HepG2 (cell line): ENCODE data around the gene PDPK1. TPM values are rescaled to one million over a fixed set of nuclear protein-coding genes. Genes with fewer than 3 reads are reported as not detected.

Experiments used
- ATAC-seq: fragments of 200-7000 bp; cut with Tn5 transposase; 3 replicates; pipeline ENCODE4 v1.9.1; 2020; ENCODE audit warnings: mild to moderate bottlenecking, moderate library complexity
- BruUV-seq: library from RNA; stranded (reverse); fragments of 400-500 nt; replicated peaks from 2 replicates; lab custom pipeline; 2021; lab: Mats Ljungman, UMichigan
- CTCF ChIA-PET: fragments of 300-600 bp; formaldehyde crosslinking; extraction: SDS; loops from one replicate; lab custom pipeline; 2021; ENCODE audit warnings: low total read pairs, inconsistent platforms, low intra/inter-chr PET ratio; lab: Yijun Ruan, JAX
- POLR2A ChIA-PET: fragments of 350-600 bp; sonication (Branson Sonifier 250); formaldehyde crosslinking; loops from one replicate; lab custom pipeline; 2020; ENCODE audit warnings: antibody characterized with exemption, inconsistent platforms; lab: Yijun Ruan, JAX
- DNase-seq: peaks from one replicate; pipeline ENCODE4 v3.0.0-alpha.2; 2015; ENCODE audit warnings: low spot score
- FAIRE-seq: peaks from 3 replicates; lab custom pipeline; 2011; peaks lifted over from hg19 to GRCh38; lab: Jason Lieb, UNC
- H2AFZ ChIP-seq: one replicate; pipeline ENCODE4 v1.6.1; 2011; ENCODE audit warnings: low read length, inconsistent platforms
- H3K27ac ChIP-seq: fragments of 300-600 bp; 3 replicates; pipeline ENCODE4 v1.8.0; 2011; ENCODE audit warnings: mixed run types, mild to moderate bottlenecking, mixed read lengths, low read length, inconsistent platforms; ENCODE audit not compliant: insufficient read depth; ENCODE audit errors: extremely low read length
- H3K27me3 ChIP-seq, 2 experiments: fragments of 200-600 bp in 1 of 2; 2 replicates in 1 of 2; 3 replicates in 1 of 2; pipeline versions ENCODE4 v1.6.0 to v1.8.0; 2011; ENCODE audit warnings: low read length in 2 of 2, mild to moderate bottlenecking in 2 of 2, moderate library complexity in 2 of 2, inconsistent platforms in 1 of 2; ENCODE audit not compliant: insufficient read depth in 2 of 2, control insufficient read depth in 1 of 2
- H3K36me3 ChIP-seq, 2 experiments: fragments of 200-600 bp in 1 of 2; replicated peaks in 1 of 2; 2 replicates in 1 of 2; 3 replicates in 1 of 2; pipeline versions ENCODE4 v1.5.1 to v1.8.0; 2011; ENCODE audit warnings: low read length in 2 of 2, inconsistent platforms in 1 of 2; ENCODE audit not compliant: insufficient read depth in 2 of 2, control insufficient read depth in 1 of 2
- H3K4me1 ChIP-seq: 2 replicates; pipeline ENCODE4 v1.5.1; 2012; ENCODE audit warnings: low read length, inconsistent platforms; ENCODE audit not compliant: insufficient read depth
- H3K4me2 ChIP-seq: 2 replicates; pipeline ENCODE4 v1.6.0; 2011; ENCODE audit warnings: low read depth, low read length, inconsistent platforms
- H3K4me3 ChIP-seq, 3 experiments: fragments of 200-600 bp in 1 of 3; sonication (generic), shearing (Covaris generic) in 1 of 3; replicated peaks in 1 of 3; 2 replicates each; pipeline ENCODE4 v1.5.1; 2011 to 2016; ENCODE audit warnings: low read length in 3 of 3, inconsistent platforms in 2 of 3, low read depth in 2 of 3, mild to moderate bottlenecking in 2 of 3, control low read depth in 1 of 3, mixed read lengths in 1 of 3; ENCODE audit not compliant: insufficient read depth in 1 of 3
- H3K79me2 ChIP-seq: one replicate; pipeline ENCODE4 v1.6.1; 2011; ENCODE audit warnings: low read length, inconsistent platforms; ENCODE audit not compliant: insufficient read depth
- H3K9ac ChIP-seq: 2 replicates; pipeline ENCODE4 v1.6.0; 2011; ENCODE audit warnings: mild to moderate bottlenecking, low read depth, low read length, inconsistent platforms; ENCODE audit not compliant: insufficient read depth
- H3K9me3 ChIP-seq: 2 replicates; pipeline ENCODE4 v1.5.1; 2012; ENCODE audit warnings: mild to moderate bottlenecking, low read length
- H4K20me1 ChIP-seq: 2 replicates; pipeline ENCODE4 v1.6.0; 2011; ENCODE audit warnings: inconsistent platforms, mild to moderate bottlenecking, low read length, moderate library complexity; ENCODE audit not compliant: insufficient read depth
- ERF ChIP-seq: IDR thresholded peaks from 2 replicates; pipeline ENCODE4 v1.6.1; 2018; ENCODE audit warnings: missing biosample characterization, missing genetic modification reagents
- MTA1 ChIP-seq: sonication (generic); formaldehyde crosslinking; IDR thresholded peaks from 2 replicates; pipeline ENCODE4 v1.4.0; 2020; ENCODE audit warnings: missing genetic modification reagents, mild to moderate bottlenecking, borderline replicate concordance
- PAWR ChIP-seq: sonication (generic); formaldehyde crosslinking; IDR thresholded peaks from 2 replicates; pipeline ENCODE4 v1.4.0; 2020; ENCODE audit warnings: missing genetic modification reagents, mild to moderate bottlenecking, borderline replicate concordance
- PLSCR1 ChIP-seq: sonication (generic); formaldehyde crosslinking; IDR thresholded peaks from 2 replicates; pipeline ENCODE4 v1.5.0; 2020; ENCODE audit warnings: missing genetic modification reagents, mild to moderate bottlenecking, borderline replicate concordance
- RARG ChIP-seq: sonication (generic); formaldehyde crosslinking; IDR thresholded peaks from 2 replicates; pipeline ENCODE4 v1.4.0; 2020; ENCODE audit warnings: low read depth, mild to moderate bottlenecking, missing genetic modification reagents
- ZBTB10 ChIP-seq: sonication (generic); formaldehyde crosslinking; IDR thresholded peaks from 2 replicates; pipeline ENCODE4 v1.4.0; 2020; ENCODE audit warnings: missing genetic modification reagents, borderline replicate concordance
- ZNF230 ChIP-seq: sonication (generic); formaldehyde crosslinking; IDR thresholded peaks from 2 replicates; pipeline ENCODE4 v1.4.0; 2020; ENCODE audit warnings: mild to moderate bottlenecking, missing genetic modification reagents
- ZNF432 ChIP-seq: sonication (generic); formaldehyde crosslinking; IDR thresholded peaks from 2 replicates; pipeline ENCODE4 v1.5.0; 2020; ENCODE audit warnings: missing genetic modification reagents, mild to moderate bottlenecking, borderline replicate concordance
- ZNF556 ChIP-seq: sonication (generic); formaldehyde crosslinking; IDR thresholded peaks from 2 replicates; pipeline ENCODE4 v1.4.0; 2020; ENCODE audit warnings: mild to moderate bottlenecking, missing genetic modification reagents, borderline replicate concordance
- ZNF609 ChIP-seq: sonication (generic); formaldehyde crosslinking; IDR thresholded peaks from 2 replicates; pipeline ENCODE4 v1.4.0; 2020; ENCODE audit warnings: mild to moderate bottlenecking, missing genetic modification reagents, borderline replicate concordance
- ZNF780A ChIP-seq: sonication (generic); formaldehyde crosslinking; IDR thresholded peaks from 2 replicates; pipeline ENCODE4 v1.8.0; 2022; ENCODE audit warnings: mild to moderate bottlenecking, missing genetic modification reagents, moderate library complexity
- WGBS: methylation state at CpG from one replicate; pipeline ENCODE4 v1.1.6; 2017; ENCODE audit warnings: low lambda C conversion rate; 5-methylcytosine and 5-hydroxymethylcytosine counted together
- in situ Hi-C: cut with HindIII; loops from 2 replicates; pipeline ENCODE4 v1.10.0; 2017; ENCODE audit warnings: low pct_unique_long_range_greater_than_20kb; ENCODE audit not compliant: extremely low pct_ligation_motif_present
- intact Hi-C: fragments of 100-400 bp; cut with micrococcal nuclease; formaldehyde crosslinking; loops from one replicate; pipeline ENCODE4 v1.10.0; 2022; ENCODE audit not compliant: unreplicated experiment
- polyA plus RNA-seq, 8 experiments: library from polyadenylated mRNA; depleted of rRNA in 3 of 8; stranded (reverse) in 7 of 8; unstranded in 1 of 8; fragments of >200 nt; fragmentation: Illumina TruSeq in 4 of 8; extraction: Trizol in 4 of 8; gene quantifications; 2 replicates each; pipeline versions ENCODE4 v1.2.1 to v1.2.3, GENCODE V29; 2011 to 2016; ENCODE audit warnings: low read depth in 4 of 8, missing spikeins in 1 of 8, mixed read lengths in 1 of 8; ENCODE audit not compliant: insufficient read depth in 1 of 8
- total RNA-seq, 5 experiments: library from RNA; depleted of rRNA; stranded (reverse); fragments of >200 nt; fragmentation: Illumina TruSeq; extraction: Trizol; gene quantifications; 2 replicates each; pipeline ENCODE4 v1.2.3, GENCODE V29; 2016; ENCODE audit warnings: low read depth in 1 of 5

The PDPK1 gene
- total and polyA plus RNA-seq, 2 of the 13 experiments (the other 11 are each of a cell fraction or from before 2014, with no cell fraction given), result 59.6 to 129 TPM

GRCh38 chr16:2530629-2531318 is 7.0 kb upstream of the PDPK1 start (continued):
- TF ChIP-seq ZNF432 (CRISPR knock-in tag), result no peak
- TF ChIP-seq ERF (CRISPR knock-in tag), result no peak
- TF ChIP-seq ZNF556 (CRISPR knock-in tag), result no peak

- no TSS peak for BruUV-seq
Observed at GRCh38 chr16:2531371-2531695, 6.5 kb upstream of the PDPK1 start, which contains the start of gene CEMP1. TSS of gene CEMP1 (minus strand) at chr16:2531408. CDS start at chr16:2531073, 335 bp downstream.

More at GRCh38 chr16:2531371-2531695, 6.5 kb upstream of the PDPK1 start, which contains the start of gene CEMP1:
- Histone ChIP-seq H3K4me2 (peak within 1 kb of the TSS; percentile 92), H3K27me3 (no peaks in the 10 kb centered on the region), H3K4me3 (peak within 1 kb of the TSS; percentile 47 to 77 (median 69); a peak in 4 of 6 replicates), H3K27ac (peak within 1 kb of the TSS; percentile 75), H2AFZ (no peak within 1 kb of the TSS), H3K4me1 (peaks cover 59% of the 10 kb centered on the region), H3K79me2 (peaks cover 9% of the 10 kb centered on the region), H3K36me3 (peaks cover 11 to 32% of the 10 kb centered on the region in 2 experiments), H3K9ac (peak within 1 kb of the TSS; percentile 67), H3K9me3 (no peaks in the 10 kb centered on the region), H4K20me1 (no peaks in the 10 kb centered on the region)
- FAIRE-seq (no peak), DNase-seq (no peak), ATAC-seq (no peak)
- in situ Hi-C loops (no loop called here), intact Hi-C loops (no loop called here)
- TF ChIP-seq ZNF230 (CRISPR knock-in tag), result 0 out of 2 replicates have a peak, but pooled peaks have one; percentile 35
- 0 out of 2 replicates have a peak, but pooled peaks have one; percentile 9 for TF ChIP-seq PAWR (CRISPR knock-in tag)
- no peak for TF ChIP-seq PLSCR1
- peak; percentile 10; the same call in 1 of the 2 replicates for TF ChIP-seq ZNF609 (CRISPR knock-in tag)
- peak; percentile 25; the same call in 1 of the 2 replicates for TF ChIP-seq MTA1
- TF ChIP-seq RARG (CRISPR knock-in tag), result no peak
- TF ChIP-seq ZNF780A (CRISPR knock-in tag), result 0 out of 2 replicates have a peak, but pooled peaks have one; percentile 6
- 0 out of 2 replicates have a peak, but pooled peaks have one; percentile 4 for TF ChIP-seq ZBTB10 (CRISPR knock-in tag)
- CTCF ChIA-PET, result no interaction called here
- 86% methylated on average over 6 of the region's 11 CpGs for WGBS
- POLR2A ChIA-PET, result interaction anchor here (1.2 to 1.3 kb wide), 2 partner anchors 11 to 18 kb away, joined by 3 to 10 read pairs; partner anchors contain the start of gene AMDHD2
